Stimulated activated CD8-positive, alpha-beta memory T cell treated with anti-CD3 and anti-CD28 coated beads, Interleukin-2, amount 100 ng/mL, for 48 hours (primary cell): Measurements from ENCODE around the gene HRK.

ENCODE experiments used
- DNase-seq, 2 donors: peaks; one replicate each; pipeline ENCODE4 v3.0.0-alpha.2; 2020; ENCODE audit warnings: low read depth in 2 of 2

The HRK gene

DNA sequence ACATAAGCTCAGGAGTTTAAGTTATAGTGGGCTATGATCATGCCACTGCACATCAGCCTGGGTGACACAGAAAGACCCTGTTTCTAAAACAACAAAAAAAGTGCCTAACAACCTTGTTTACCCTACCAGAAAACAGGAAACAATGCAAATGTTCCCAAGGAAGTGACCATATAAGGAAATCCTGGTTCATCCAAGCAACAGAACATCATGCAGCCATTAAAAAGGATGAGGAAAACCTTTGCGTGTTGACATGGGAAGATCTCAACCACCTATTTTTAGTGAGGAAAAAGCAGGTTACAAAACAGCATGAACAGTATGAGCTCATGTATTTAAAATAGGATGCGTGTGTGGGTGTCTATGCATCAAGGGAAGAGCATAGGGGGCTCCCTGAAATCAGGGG lies 13.7 kb downstream of the HRK start:
- no peak for DNase-seq

DNA sequence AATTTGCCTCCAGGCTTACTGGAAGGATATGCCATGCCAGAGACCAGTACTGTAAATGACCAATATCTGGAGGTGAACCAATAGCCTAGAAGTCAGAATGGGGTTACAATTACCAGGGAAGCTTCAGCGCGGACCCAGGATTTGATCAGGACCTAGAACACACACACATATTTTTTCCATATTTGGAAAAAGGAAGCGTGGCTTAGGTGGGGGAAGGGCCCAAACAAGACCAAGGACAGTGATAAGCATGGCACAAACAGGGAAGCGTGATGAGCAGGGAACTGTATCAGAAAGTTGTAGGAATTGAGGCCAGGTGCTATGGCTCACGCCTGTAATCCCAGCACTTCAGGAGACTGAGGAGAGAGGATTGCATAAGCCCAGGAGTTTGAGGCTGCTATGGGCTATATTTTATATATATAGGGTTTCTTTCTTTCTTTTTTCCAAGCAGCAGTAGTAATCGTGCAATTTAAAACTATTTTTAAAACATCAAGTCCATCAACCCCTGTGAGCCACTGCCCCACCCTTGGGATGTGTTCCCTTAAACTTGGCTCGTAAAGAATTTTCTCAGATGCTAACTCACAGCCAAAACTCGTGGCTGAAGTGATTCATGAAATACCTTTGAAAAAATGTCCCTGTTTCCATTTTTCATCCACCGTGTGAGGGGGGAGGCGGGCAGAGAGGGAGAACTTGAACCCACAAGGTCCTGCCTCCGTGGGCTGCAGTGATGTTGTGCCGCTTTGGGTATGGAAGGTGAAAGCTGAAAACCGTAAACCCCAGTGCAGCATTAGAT lies 16.7 kb downstream of the HRK start:
- no peak for DNase-seq

DNA sequence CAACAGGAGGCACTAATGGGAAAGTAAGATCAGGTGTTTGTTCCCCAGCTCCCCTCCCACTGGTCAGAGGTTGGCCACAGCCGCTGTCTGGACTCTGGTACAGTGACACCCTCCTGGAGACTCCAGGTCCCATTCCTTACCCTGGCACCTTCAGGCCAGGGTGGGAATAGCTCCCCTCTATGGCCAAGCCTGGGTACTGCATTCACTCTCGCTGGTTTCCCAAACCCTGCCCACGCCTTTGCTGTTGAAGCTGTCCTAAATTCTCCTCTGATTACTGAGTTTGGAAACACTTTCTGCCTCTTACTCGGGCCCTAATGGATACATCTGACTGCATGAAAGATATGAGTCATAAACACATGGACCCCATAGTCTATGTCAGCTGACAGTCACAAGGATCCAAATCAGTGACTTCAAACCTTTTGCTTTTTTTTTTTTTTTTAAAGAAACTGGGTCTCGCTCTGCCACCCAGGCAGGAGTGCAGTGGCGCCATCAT lies 17.9 kb downstream of the HRK start:
- no peak for DNase-seq

DNA sequence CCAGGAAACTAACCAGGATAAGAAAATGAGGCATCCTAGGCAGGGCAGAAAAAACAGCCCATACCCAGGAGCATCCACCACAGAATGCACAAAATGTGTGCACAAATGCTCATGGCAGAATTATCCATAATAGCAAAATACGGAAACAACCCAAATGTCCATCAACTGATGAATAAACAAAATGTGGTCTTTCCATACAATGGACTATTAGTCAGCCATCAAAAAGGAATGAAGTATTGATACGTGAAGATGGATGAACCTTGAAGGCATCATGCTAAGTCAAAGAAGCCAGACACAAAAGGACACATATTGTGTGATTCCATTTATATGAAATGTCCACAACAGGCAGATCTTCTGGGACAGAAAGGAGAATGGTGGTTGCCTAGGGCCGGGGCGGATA lies 19.1 kb downstream of the HRK start:
- DNase-seq = no peak

DNA sequence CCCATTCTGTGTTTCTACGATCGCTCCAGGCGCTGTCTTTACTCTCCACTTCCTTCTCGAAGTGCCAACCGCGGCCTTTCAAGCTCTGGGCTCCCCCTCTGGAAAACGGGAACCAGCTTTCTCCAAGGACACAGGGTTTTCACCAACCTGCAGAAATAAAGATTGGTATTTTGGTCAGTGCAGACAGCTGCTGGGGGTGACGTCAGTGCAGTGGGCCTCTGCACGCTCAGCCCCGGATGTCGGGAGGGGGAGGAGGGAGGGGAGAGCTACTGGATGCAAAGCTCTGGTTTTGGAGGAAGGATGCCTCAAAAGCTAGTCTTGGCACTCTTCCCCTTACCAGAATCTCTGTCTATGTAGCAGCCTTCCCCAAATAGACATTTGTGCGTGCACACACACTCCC lies 19.9 kb downstream of the HRK start:
- no peak for DNase-seq

DNA sequence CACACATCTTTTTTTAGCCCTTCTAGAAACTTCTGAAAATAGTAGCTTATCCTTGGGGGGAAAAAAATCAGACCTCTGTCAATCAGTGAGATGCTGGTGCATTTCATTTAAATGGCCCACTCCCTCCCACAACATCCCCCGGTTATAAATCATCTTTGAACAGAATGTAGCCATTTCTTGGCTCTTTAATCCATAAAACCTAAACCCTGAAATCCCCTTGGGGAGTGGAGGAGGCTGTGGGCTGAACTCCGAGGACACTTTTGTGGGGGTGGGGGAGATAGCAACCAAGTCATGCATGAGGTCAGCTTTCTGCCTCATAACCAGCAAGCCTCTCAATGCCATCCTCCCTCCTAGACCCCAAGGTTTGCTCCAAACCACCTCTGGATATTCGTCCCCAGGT lies 21.0 kb downstream of the HRK start:
- DNase-seq = no peak

DNA sequence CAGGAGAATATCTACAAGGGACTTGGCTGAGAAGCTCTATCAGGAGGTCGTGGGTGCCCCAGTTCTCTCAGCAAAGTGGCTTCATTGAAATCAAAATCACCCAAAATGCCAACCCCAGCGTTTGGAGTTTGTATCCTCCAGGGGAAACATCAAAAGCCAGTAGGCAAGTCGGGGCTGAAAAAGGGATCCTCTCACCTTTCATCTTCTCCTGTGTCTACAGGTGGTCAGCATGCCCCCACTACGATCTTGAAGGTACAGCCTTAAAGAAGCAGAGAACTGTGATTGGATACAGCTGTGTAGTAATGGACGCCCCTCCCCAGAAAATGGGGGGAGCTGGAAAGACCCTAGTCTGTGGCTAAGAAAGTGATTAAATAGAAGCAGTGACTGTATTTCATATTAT lies 22.2 kb downstream of the HRK start:
- no peak for DNase-seq

DNA sequence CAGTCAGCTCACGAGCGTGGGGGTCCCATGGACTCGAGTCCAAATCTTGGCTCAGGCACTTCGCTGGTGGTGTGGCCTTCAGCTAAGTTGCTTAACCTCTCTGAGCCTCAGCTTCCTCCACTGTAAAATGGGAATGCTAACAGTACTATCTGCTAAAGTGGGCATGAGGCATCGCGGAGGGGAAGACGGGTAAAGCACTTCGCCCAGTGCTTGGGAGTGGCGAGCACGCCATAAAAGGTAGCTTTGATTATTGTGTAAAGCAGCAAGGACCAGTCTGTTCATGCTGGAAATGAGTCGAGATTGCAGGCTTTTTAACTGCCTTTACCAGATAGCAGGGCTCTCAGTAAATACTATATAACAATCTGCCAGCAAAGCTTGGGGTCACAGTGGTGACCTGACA lies 24.5 kb downstream of the HRK start:
- DNase-seq = no peak

DNA sequence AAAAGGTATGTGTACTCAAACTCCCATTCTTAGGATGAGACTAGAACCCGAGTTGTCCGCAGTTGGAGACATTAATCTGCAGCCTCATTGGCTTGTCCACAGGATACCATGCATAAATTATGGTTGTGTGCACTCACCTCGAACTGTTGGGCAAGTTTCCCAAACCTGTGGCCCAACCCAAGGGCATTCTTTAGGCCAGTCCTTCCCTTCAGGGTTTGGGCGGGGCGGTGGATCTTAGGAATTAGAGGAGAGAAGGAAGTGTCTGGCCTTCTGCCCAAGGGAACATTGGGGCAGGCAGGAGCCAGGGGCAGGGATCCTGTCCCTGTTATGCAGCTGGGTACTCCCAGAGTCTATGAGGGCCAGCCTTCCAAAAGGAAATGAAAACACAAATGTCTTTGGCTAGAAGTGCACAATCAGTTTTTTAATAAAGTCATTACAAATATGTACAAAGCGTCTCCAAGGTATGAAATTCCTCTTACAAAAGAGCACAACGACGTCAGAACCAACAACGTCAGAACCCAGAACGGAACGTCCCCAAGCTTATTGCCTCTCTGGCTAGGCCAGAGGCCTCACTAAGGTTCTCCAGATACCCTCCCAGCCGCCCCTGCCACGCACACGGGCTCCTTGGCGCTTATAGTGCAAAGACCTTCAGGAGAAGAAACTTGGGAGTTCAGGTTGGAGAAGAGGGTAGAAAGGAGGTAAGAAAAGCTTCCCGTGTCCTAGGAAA lies 25.3 kb downstream of the HRK start:
- DNase-seq = no peak

DNA sequence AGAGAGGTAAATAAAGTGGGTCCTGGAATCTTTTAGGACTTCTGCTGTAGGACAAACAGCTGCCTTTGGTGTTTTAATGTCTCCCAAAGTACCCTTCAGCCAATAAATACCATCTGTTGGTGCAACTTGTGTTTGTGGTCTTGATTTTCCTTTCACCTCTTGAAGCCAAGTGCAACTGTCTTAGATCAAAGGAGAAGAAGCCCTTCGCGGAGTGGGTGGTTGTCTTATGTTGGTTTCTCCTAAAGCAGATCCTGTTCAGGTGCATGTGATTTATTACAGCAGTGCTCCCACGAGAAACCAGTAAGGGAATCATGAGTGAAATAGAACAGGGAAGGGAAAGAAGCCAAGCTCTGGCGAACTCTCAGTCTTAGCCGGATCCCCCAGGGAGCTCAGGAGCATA lies 27.7 kb downstream of the HRK start:
- DNase-seq = no peak

DNA sequence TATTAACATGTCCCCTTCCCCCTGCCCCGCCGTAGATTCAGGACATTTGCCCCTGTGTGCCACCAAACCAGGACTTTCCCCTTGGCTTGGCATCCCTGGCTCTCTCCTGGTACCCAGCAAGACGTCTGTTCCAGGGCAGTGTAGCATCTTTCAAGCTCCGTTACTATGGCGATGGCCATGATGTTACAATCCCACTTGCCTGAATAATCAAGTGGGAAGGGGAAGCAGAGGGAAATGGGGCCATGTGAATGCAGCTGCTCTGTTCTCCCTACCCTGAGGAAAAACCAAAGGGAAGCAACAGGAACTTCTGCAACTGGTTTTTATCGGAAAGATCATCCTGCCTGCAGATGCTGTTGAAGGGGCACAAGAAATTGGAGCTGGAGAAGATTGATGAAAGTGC lies 28.9 kb downstream of the HRK start:
- DNase-seq = no peak

DNA sequence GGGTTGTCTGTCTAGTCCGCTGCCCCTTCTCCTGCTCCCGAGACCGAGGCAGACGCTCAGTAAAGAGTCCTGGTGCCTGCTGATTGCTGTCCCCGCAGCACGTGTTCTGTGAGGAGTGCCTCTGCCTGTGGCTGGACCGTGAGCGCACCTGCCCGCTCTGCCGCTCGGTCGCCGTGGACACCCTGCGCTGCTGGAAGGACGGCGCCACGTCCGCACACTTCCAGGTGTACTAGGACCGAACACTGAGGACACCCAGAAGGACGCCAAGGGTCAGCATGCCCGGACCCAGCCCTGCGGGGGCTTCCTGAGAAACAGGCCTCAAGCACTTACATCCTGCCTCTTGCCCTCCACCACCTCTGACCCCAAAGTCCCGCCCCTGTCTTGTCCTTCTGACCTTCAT lies 32.0 kb downstream of the HRK start:
- DNase-seq = no peak

DNA sequence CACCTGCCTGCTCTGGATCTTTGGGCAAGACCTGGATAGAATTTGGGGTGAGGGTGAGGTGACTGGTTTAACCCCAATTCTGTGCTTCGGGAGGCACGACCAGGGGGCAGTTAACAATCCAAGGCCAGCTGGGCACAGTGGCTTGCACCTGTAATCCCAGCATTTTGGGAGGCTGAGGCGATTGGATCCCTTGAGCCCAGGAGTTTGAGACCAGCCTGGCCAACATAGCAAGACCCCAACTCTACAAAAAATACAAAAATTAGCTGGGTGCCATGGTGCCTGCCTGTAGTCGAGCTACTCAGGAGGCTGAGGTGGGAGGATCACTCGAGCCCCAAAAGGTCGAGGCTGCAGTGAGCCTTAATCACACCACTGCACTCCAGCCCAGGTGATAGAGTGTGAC lies 38.2 kb downstream of the HRK start:
- DNase-seq = no peak

DNA sequence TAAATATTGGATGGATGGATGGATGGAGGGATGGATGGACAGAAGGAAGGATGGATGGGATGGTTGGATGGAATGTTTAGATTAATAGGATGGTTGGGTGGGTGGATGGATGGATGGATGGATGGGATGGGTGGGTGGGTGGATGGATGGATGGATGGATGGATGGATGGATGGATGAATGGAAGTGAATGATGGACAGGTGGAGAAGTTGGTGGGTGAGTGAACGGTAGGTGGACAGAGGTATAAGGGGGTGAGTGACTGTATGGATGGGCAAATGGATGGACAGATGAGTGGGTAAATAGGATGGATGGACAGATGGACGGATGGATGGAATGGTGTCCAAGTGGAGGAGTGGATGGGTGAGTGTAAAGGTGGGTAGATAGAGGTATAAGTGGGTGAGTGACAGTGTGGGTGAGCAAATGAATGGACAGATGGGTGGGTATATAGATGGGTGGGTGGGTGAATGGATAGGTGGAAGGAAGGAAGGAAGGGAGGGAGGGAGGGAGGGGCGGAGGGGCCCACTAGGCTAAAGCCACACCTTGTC lies 41.9 kb downstream of the HRK start:
- no peak for DNase-seq

DNA sequence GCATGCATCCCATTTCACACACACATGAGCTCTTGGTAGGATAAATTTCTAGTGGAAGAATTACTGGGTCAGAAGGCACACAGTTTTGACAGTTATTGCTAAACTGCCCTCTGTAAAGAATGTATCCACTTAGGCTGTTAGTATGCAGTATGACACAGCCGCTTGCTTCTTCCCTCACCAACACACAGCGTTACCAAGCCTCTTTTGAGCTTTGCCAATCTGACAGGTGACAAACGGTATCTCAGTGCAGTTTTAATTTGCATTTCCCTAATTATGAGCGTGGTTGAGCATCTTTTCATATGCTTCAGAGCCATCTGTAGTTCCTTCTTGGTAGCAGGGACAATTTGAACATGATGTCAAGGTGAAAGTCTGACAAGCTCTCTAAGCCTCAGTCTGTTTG lies 42.9 kb downstream of the HRK start:
- no peak for DNase-seq

DNA sequence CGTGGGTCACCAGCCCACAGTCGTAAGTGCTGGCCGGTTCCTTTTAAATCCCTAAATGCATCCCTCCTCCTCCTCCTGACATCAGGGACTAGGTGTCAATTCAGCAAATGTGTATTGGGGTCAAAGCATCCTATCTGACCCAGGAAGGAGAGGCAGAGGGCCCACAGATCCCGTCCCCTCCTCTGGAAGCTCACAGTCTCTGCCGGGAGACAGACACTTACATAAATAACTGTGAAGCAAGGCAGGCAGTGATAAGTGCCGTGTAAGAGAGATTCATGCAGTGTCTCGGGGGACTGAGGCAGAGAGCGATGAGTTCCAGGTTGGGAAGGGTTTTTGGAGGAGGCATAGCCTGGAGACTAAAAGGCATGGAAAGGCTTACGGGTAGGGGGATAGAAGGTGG lies 44.1 kb downstream of the HRK start:
- no peak for DNase-seq

DNA sequence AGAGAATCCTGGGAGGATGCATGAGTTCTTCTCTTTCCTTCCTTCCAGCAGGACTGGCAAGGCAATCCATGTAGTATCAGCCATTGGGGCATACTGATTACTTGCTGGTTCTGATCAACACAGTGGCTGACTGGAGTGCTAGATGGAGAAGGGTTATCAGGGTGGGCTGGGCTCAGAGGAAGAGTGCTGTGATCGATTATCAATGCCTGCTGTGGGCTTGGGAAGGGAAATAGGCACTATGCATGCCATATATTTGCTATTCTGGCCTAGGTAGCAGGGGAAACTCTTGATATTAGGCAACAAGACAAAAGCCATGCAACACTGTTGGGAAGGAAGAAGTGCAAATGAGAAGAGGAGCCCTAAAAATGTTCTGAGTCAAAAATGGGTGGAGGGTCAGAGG lies 45.8 kb downstream of the HRK start:
- no peak for DNase-seq

DNA sequence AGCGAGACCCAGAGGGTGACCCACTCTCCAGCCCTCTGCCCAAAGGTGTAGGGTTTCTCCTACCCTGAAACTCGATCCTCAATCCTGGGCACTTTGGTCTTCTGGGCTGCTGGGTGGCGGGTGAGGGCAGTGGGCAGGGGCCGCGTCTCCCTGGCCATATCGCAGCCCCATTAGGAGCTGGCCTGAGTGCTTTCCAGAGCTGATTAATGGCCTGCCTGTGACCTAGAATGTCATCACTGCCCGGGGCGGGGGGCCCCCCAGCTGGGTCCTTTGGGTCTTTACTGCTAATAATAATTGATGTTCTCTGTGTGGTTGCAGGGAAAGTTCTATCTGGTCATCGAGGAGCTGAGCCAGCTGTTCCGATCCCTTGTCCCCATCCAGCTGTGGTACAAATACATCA lies 47.8 kb downstream of the HRK start:
- DNase-seq = no peak

DNA sequence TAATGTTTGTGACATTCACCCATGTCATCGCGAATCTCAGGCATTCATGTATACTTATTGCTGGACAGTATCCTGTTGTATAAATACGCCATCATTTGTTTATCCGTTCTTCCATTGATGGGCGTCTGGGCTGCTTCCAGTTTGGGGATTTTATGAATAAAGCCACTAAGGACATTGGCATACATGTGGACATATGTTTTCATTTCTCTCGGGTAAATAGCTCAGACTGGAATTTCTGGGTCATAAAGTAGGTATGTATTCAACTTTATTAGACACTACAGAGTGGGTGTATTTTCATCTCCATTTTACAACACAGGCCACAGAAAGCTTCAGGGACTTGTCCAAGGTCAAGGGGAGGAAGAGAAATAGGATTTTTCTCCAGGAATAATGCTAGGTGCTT lies 48.9 kb downstream of the HRK start:
- no peak for DNase-seq

DNA sequence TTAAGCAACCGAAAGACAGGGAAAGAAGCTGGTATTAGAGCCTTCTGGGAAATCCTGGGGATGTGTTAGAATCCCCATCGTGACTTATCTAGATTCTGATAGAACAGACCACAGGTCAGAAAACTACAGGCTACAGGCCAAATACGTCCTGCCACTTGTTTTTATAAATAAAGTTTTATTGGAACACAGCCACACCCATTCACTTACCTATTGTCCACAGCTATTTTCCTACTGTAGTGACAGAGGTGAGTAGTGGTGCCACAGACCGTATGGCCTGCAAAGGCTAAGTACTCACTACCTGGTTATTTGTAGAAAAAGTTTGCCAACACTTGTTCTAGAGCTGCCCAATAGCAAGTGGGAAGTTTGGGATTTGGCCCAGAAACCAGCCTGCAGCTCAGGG lies 53.8 kb downstream of the HRK start:
- DNase-seq = no peak

DNA sequence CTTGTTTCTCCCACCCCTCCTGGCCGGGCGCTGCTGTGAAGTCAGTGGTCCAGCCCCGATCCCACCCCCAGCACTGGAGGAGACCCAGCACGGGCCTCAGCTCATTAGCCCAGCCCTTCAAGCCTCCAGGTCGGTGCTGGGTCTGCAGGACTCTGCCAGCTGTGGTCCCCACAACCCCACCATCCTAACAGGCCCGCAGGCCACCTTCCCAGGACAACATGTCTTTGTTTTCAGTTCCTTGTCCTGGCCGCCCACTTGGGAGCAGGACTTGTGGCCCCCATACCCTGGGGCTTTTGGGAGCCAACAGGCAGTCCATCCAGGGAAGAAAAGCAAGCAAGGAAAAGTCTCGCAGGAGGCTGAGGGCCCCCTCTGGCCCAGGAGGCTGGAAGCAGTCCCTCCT lies 60.0 kb downstream of the HRK start:
- DNase-seq = no peak

DNA sequence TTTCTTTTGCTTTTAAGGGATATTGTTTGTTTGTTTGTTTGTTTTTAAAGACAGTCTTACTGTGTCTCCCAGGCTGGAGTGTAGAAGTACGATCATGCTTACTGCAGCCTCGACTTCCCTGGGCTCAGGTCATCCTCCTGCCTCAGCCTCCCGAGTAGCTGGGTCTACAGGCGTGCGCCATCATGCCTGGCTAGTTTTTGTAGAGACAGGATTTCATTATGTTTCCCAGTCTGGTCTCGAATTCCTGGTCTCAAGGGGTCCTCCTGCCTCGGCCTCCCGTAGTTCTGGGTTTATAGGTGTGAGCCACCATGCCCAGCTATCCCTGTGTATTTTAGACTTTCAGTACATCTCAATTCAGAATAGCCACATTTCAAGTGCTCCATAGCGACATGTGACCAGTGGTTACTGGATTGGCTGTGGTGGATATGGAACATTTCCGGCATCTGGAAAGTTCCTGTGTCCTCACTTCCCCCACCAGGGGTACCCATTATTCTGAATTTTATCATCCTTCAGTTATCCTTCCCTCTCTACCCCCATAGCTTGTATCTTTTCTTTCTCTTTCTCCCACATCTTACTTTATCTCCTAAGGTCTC lies 61.1 kb downstream of the HRK start:
- no peak for DNase-seq
